Non-pigmented ciliary epithelial cell (primary cell): ENCODE results near the gene NAV3.
A peak's percentile ranks its signal among the peaks of the same experiment; 100 is the strongest.
"Not testable (repeated sequence)": the region's sequence is repeated elsewhere in the genome, so short reads cannot be mapped to it uniquely, and the experiment has no call there.

Experiments used
- DNase-seq: peaks from one replicate; pipeline ENCODE4 v3.0.0-alpha.2; 2010; ENCODE audit warnings: low read depth

NAV3 gene

GRCh38 chr12:78057075-78057474, 226.4 kb downstream of the NAV3 start:
- DNase-seq = no peak

- DNase-seq = peak; percentile 72
Observed at GRCh38 chr12:78060186-78060585, 229.5 kb downstream of the NAV3 start.

GRCh38 chr12:78062786-78063185, 232.1 kb downstream of the NAV3 start:
- peak; percentile 67 for DNase-seq

- no peak for DNase-seq
Observed at GRCh38 chr12:78081590-78082314, 251.1 kb downstream of the NAV3 start.

GRCh38 chr12:78085542-78086182, 255.0 kb downstream of the NAV3 start:
- DNase-seq = no peak

- DNase-seq = no peak
Observed at GRCh38 chr12:78086553-78087362, 256.1 kb downstream of the NAV3 start.

GRCh38 chr12:78087363-78087675, 256.6 kb downstream of the NAV3 start:
- no peak for DNase-seq

- no peak for DNase-seq
Observed at GRCh38 chr12:78088391-78088832, 257.7 kb downstream of the NAV3 start.

- DNase-seq = no peak
Observed at GRCh38 chr12:78090266-78090665, 259.6 kb downstream of the NAV3 start.

GRCh38 chr12:78095623-78096022, 264.9 kb downstream of the NAV3 start:
- DNase-seq = no peak

GRCh38 chr12:78096909-78097597, 266.4 kb downstream of the NAV3 start:
- DNase-seq = no peak

- DNase-seq = no peak
Observed at GRCh38 chr12:78099806-78100205, 269.1 kb downstream of the NAV3 start.

- no peak for DNase-seq
Observed at GRCh38 chr12:78101113-78101876, 270.6 kb downstream of the NAV3 start.

GRCh38 chr12:78101946-78102635, 271.4 kb downstream of the NAV3 start:
- no peak for DNase-seq

- not testable (repeated sequence) for DNase-seq
Observed at GRCh38 chr12:78102801-78103200, 272.1 kb downstream of the NAV3 start.

GRCh38 chr12:78115889-78116288, 285.2 kb downstream of the NAV3 start:
- no peak for DNase-seq

- DNase-seq = no peak
Observed at GRCh38 chr12:78118036-78118435, 287.3 kb downstream of the NAV3 start.

- no peak for DNase-seq
Observed at GRCh38 chr12:78118486-78118885, 287.8 kb downstream of the NAV3 start.

- no peak for DNase-seq
Observed at GRCh38 chr12:78119351-78119918, 288.7 kb downstream of the NAV3 start.

GRCh38 chr12:78120306-78120705, 289.6 kb downstream of the NAV3 start:
- no peak for DNase-seq
